Tongue (tissue), 2 donors: ENCODE results near the gene PTPRU. TPM values are rescaled to one million over a fixed set of nuclear protein-coding genes. Genes with fewer than 3 reads are reported as not detected.

Experiments used
- DNase-seq: peaks from one replicate; pipeline ENCODE4 v3.0.0-alpha.2; 2015
- total RNA-seq: library from RNA; depleted of rRNA; stranded (reverse); fragments of >200 nt; gene quantifications from one replicate; pipeline ENCODE4 v1.2.3, GENCODE V29; 2014

PTPRU gene
- total RNA-seq, result 42.5 TPM

DNA sequence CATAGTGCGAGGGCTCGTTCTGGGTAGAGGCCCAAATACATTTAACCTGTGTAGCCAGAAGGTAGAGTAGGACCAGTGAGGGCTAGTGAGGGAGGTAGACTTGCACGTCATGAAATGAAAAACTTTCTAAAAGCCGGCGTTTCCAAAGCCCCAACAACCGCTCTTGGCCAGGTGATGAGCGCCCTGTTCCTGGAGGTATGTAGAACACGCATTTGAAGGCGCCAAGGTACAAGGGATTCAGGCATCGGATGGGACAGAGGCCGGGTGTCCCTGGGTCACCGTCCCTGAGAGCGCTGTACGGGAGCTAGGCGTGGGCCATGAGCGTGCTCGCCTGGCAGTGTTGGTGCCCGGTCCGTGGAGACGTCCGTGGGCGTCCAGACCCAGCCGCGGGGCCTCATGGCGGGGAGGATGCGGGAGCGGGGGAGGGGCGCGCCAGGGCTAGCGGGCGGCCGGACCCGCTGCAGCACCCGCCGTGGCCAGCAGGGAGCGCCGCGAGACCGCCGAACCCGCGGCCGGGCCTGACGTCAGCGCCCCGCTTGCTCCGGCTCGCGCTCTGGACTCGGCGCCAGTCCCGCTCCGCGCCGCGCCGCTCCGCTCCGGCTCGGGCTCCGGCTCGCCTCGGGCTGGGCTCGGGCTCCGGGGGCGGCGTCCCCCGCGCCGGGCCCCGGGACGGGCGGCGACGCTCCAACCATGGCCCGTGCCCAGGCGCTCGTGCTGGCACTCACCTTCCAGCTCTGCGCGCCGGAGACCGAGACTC, at the start of gene PTPRU:
TSS of gene PTPRU (plus strand) at position 568 of the 757 bp plus-strand sequence. CDS start at position 691, 123 bp downstream.
- peak; percentile 87 for DNase-seq

DNA sequence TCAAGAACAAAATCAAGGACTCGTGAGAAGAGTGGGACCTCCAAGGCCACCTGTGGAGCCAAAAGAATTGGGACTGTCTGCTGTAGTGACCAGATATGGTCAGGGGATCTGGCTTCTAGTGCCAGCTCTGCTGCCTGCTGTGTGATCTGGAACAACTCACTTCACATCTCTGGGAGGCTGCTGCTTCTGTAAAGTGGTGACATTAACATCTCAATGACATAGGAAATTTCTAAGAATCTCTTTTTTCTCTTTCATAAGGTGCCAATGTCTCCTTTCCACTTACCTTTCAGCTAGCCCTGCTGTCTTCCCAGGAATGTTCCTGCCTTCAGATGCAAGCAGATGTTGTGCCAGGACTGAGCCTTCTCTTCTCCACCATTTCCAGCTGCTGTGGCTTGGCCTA, 49.6 kb upstream of the PTPRU start:
- DNase-seq, result no peak

GRCh38 chr1:29190718-29191117, 45.6 kb upstream of the PTPRU start:
- no peak for DNase-seq

DNA sequence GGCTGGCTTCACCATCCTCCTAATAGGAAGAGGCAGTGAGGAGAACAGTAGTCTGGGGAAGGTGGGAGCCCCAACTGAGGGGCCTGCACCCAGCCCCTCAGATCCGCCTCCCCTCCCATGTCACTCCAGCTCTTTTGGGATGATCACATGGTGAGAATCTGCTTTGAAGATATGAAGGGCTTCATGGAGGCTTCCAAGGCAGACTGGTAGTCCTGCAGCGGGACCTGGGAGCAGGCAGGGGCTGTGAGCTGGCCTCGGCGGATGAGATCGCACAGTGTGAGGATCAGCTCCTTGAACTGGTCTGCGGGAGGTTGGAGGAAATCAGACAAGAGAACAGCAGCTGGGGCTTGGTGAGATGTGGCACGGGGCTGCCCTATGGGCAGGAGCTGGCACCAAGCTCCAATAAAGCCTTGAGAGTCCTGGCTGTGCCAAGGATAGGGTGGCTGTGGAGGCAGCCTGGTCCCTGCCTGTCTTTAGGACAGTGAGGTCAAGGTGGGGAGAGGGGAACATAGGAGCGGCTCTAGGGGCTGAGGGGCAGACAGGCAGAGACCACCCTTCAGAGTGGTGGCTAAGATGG, 42.4 kb upstream of the PTPRU start:
- DNase-seq, result no peak

DNA sequence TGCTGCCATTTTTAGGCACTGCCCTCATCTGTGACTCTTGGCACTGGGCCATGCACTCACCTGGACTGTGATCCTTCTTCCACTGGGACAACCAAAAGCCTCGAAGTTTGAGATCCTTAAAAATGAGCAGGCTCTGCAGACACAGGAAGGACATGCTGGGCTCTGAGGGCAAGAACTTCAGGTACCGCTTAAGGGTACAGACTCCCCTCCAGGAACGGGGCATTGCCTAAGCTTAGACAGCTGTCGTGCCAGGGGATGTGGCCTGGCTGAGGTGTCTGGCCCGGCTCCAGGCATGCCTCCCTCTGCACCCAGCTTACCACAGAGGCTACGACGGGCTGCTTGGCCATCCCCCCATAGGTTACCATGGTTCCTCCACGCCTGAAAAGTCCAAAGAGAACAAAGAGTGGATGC, 40.4 kb upstream of the PTPRU start:
- DNase-seq, result no peak

- no peak for DNase-seq
Measured at GRCh38 chr1:29196863-29197589, 39.3 kb upstream of the PTPRU start.

DNA sequence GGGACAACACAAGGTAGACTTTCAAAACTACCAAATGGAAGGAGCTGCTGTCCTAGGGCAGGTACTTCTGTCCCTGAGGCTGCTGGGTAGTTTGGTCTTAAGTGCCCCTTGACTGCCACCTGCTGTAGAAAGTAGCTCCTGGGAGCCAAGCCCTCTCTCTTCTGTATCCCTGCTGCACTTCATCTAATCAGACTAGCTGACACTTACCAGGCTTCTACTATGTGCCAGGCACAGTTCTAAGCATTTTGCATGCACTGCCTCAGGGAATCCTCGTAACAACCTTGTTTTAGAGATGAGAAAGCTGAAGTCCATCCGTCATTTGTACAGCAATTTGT, 38.8 kb upstream of the PTPRU start:
- peak; percentile 15 for DNase-seq

DNA sequence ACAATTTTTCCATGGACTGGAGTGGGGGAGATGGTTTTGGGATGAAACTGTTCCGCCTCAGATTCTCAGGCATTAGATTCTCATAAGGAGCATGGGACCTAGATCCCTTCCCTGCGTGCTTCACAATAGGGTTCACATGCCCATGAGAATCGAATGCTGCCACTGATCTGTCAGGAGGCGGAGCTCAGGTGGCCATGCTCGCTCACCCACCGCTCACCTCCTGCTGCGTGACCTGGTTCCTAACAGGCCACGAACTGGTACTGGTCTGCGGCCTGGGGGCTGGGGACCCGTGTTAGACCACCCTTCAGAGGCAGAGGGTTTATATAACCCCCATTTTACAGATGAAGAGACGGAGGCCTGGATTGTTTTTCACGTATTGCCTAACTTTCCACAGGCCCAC, 38.3 kb upstream of the PTPRU start:
- no peak for DNase-seq

GRCh38 chr1:29200906-29201594, 35.3 kb upstream of the PTPRU start:
- no peak for DNase-seq

GRCh38 chr1:29201595-29202051, 34.7 kb upstream of the PTPRU start:
- DNase-seq, result peak; percentile 25

GRCh38 chr1:29202053-29202452, 34.3 kb upstream of the PTPRU start:
- DNase-seq, result peak; percentile 87

GRCh38 chr1:29202584-29203340, 33.6 kb upstream of the PTPRU start:
- DNase-seq, result peak; percentile 99

- no peak for DNase-seq
Measured at GRCh38 chr1:29208442-29208841, 27.9 kb upstream of the PTPRU start.

DNA sequence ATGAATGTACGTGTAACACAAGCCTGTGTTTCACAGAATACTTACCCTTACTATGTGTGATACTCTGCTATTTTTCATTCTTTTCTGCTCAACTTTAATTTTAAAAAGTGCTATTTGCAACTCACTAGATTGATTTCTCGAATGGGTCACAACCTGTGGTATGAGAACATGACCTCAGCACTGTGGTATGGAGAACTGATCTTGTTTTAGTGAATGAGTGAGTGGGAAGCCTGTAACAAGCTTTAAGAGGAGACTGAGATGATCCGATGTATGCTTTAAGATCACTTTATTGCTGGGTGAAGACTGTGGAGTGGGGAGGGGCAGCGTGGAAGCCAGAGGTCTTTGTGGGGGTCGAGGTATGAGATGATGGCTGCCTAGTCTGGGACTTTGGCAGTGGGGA, 27.1 kb upstream of the PTPRU start:
- DNase-seq, result no peak

DNA sequence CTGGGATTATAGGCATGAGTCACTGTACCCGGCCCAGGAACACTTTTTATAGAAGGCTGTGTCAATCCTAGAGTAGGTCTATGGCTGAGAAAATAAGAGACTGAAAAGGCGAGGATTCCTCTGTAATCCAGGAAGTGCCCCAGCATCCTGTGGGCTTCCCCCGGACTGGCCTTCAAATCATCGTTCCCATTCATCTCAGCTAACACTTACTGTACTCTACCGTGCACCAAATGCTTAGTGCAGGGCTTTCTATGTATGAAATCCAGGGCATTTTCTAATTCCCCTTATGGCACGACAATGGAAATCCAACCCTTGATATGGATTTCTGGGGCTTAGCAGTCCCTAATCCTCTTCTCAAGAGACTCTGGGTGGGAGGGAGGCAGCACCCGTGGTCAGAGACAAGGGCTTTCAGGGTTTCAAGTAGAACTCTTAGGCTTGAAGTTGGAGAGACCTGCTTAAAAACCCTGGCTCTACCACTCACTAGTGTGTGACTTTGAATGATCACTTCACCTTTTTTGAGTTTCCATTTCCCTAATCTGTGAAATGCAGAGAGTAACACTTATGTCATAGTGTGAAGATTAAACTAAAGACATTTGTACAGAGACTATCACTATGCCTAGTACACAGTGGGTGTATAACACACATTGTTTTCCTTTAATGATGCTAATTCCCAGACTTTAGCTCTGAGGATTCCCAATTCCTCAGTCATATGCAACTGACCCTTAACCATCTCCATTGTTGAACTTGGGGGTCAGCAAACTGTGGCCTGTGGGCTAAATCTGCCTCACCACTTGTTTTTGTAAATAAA, 25.8 kb upstream of the PTPRU start:
- peak; percentile 40 for DNase-seq

GRCh38 chr1:29211086-29212030, 25.0 kb upstream of the PTPRU start:
- DNase-seq, result peak; percentile 25

GRCh38 chr1:29213055-29213454, 23.3 kb upstream of the PTPRU start:
- no peak for DNase-seq

DNA sequence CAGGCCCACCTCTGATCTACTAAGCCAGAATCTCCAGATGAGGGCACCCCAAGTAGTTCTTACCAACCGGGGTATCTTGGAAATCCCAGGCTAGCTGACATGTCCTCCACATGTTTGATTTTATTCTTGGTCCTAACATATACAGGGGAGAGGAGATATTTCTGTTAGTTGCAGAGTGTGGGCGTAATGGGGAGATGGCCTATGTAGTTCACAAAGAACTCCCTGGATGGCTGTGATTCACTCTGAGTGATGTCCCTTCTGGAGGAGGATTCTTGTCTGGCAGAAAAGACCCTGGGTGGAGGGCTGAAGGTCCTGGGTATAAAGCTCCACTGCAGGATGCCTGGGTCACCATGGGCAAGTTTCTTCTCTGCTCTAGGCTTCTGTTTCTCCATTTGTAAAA, 18.7 kb upstream of the PTPRU start:
- no peak for DNase-seq

- no peak for DNase-seq
Measured at GRCh38 chr1:29218223-29218622, 18.1 kb upstream of the PTPRU start.

DNA sequence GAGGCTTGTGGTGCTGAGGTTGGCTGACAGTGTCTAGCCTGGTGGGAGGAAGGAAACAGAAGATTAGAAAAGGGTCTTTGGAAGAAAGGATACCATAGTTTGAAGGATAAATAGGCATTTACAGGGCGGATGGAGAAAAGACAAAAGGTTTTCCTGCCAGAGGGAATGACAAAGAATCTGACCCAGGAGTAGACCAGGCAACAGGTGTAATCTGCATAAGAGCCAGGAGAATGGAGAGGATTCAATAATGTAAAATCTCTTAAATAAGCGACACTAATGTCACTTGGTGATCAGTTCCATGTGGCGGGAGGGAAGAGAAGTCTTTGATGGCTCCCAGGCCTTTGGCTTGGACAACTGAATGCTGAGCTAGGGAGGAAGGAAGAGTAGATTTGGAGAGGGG, 15.0 kb upstream of the PTPRU start:
- no peak for DNase-seq
